Measurements from ENCODE around the gene EHBP1.

Gene EHBP1

DNA sequence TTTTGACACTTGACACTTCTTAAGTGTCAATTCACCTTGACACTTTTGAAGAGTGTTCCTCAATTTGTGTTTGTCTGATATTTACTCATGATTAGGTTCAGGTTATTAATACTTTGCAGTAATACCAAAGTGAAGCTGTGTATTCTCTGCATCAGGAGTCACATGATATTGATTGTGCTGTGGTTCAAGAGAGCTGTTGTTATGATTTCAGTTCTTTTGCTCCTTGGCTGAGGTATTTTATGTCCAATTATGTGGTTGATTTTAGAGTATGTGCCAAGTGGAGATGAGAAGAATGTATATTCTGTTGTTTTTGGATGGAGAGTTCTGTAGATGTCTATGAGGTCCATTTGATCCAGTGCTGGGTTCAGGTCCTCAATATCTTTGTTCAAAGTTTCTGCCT lies 17.2 kb downstream of the EHBP1 start:
- Histone ChIP-seq H3K27ac (ENCODE audit: low read depth, low read length, poor library complexity, severe bottlenecking) (no peak overlapping the region), H4K20me1 (ENCODE audit: insufficient read depth, low read length) (no peaks in the 10 kb centered on the region), H3K4me3 (ENCODE audit: low read depth, low read length, poor library complexity, severe bottlenecking) (no peak overlapping the region), H3K9me3 (ENCODE audit: low read length) (no peaks in the 10 kb centered on the region), H3K4me2 (ENCODE audit: low read length) (no peak overlapping the region), H2AFZ (ENCODE audit: low read length) (no peak overlapping the region), H3F3A (ENCODE audit: insufficient read depth, low read length) (no peaks in the 10 kb centered on the region), H3K79me2 (ENCODE audit: insufficient read depth, low read length) (no peaks in the 10 kb centered on the region), H3K36me3 (ENCODE audit: insufficient read depth, low read length) (peaks cover 5% of the 10 kb centered on the region; the same call in 1 of the 2 replicates), H3K9me2 (ENCODE audit: low read depth, low read length) (no peaks in the 10 kb centered on the region), H3K27me3 (ENCODE audit: insufficient read depth, low read length) (no peaks in the 10 kb centered on the region), H3K9ac (ENCODE audit: low read length) (no peak overlapping the region), H3K4me1 (ENCODE audit: insufficient read depth, low read length, severe bottlenecking) (no peaks in the 10 kb centered on the region)
- TF ChIP-seq, protein P1, sequence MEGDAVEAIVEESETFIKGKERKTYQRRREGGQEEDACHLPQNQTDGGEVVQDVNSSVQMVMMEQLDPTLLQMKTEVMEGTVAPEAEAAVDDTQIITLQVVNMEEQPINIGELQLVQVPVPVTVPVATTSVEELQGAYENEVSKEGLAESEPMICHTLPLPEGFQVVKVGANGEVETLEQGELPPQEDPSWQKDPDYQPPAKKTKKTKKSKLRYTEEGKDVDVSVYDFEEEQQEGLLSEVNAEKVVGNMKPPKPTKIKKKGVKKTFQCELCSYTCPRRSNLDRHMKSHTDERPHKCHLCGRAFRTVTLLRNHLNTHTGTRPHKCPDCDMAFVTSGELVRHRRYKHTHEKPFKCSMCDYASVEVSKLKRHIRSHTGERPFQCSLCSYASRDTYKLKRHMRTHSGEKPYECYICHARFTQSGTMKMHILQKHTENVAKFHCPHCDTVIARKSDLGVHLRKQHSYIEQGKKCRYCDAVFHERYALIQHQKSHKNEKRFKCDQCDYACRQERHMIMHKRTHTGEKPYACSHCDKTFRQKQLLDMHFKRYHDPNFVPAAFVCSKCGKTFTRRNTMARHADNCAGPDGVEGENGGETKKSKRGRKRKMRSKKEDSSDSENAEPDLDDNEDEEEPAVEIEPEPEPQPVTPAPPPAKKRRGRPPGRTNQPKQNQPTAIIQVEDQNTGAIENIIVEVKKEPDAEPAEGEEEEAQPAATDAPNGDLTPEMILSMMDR (IDR thresholded peaks at IDR 0.05; ENCODE audit: low read length) = no peak
- TF ChIP-seq EZH2 (IDR thresholded peaks at IDR 0.05; ENCODE audit: borderline replicate concordance, low read length) = no peak

DNA sequence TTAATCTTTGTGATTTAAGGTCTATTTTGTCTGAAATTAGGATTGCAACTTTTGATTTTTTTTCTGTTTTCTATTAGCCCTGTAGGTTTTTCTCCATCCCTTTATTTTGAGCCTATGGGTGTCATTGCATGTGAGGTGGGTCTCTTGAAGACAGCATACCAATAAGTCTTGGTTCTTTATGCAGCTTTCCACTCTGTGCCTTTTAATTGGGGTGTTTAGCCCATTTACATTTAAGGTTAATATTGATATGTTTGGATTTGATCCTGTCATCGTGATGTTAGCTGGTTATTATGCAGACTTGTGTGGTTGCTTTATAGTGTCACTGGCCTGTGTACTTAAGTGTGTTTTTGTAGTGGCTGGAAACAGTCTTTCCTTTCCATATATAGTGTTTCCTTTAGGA lies 17.7 kb downstream of the EHBP1 start:
- H3K9me2 ChIP-seq (ENCODE audit: low read depth, low read length) = no peaks in the 10 kb centered on the region
- H3K27ac ChIP-seq (ENCODE audit: low read depth, low read length, poor library complexity, severe bottlenecking) = no peak overlapping the region
- H3K36me3 ChIP-seq (ENCODE audit: insufficient read depth, low read length) = peaks cover 5% of the 10 kb centered on the region; the same call in 1 of the 2 replicates
- no peaks in the 10 kb centered on the region for H3K4me1 ChIP-seq (ENCODE audit: insufficient read depth, low read length, severe bottlenecking)
- H3K9me3 ChIP-seq (ENCODE audit: low read length) = no peaks in the 10 kb centered on the region
- TF ChIP-seq, protein P1 (IDR thresholded peaks at IDR 0.05; ENCODE audit: low read length) = no peak
- no peak for TF ChIP-seq EZH2 (IDR thresholded peaks at IDR 0.05; ENCODE audit: borderline replicate concordance, low read length)
- no peak overlapping the region for H2AFZ ChIP-seq (ENCODE audit: low read length)
- H4K20me1 ChIP-seq (ENCODE audit: insufficient read depth, low read length) = no peaks in the 10 kb centered on the region
- H3F3A ChIP-seq (ENCODE audit: insufficient read depth, low read length) = no peaks in the 10 kb centered on the region
- H3K79me2 ChIP-seq (ENCODE audit: insufficient read depth, low read length) = no peaks in the 10 kb centered on the region
- no peak overlapping the region for H3K4me3 ChIP-seq (ENCODE audit: low read depth, low read length, poor library complexity, severe bottlenecking)
- H3K4me2 ChIP-seq (ENCODE audit: low read length) = no peak overlapping the region
- H3K9ac ChIP-seq (ENCODE audit: low read length) = no peak overlapping the region
- H3K27me3 ChIP-seq (ENCODE audit: insufficient read depth, low read length) = no peaks in the 10 kb centered on the region

DNA sequence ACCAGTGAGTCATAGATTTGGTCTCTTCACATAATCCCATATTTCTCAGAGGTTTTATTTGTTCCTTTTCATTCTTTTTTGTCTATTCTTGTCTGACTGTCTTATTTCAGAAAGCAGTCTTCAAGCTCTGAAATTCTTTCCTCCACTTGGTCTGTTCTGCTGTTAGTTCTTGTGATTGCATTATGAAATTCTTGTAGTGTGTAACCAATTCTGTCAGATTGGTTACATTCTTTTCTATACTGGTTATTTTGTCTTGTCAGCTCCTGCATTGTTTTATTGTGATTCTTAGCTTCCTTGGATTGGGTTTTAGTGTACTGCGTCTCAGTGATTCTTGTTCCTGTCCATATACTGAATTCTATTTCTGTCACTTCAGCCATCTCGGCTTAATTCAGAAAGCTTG lies 18.6 kb downstream of the EHBP1 start:
- no peaks in the 10 kb centered on the region for H3F3A ChIP-seq (ENCODE audit: insufficient read depth, low read length)
- no peaks in the 10 kb centered on the region for H4K20me1 ChIP-seq (ENCODE audit: insufficient read depth, low read length)
- H3K4me2 ChIP-seq (ENCODE audit: low read length) = no peak overlapping the region
- no peaks in the 10 kb centered on the region for H3K4me1 ChIP-seq (ENCODE audit: insufficient read depth, low read length, severe bottlenecking)
- no peak overlapping the region for H3K4me3 ChIP-seq (ENCODE audit: low read depth, low read length, poor library complexity, severe bottlenecking)
- no peaks in the 10 kb centered on the region for H3K79me2 ChIP-seq (ENCODE audit: insufficient read depth, low read length)
- H3K27me3 ChIP-seq (ENCODE audit: insufficient read depth, low read length) = no peaks in the 10 kb centered on the region
- no peaks in the 10 kb centered on the region for H3K9me2 ChIP-seq (ENCODE audit: low read depth, low read length)
- H3K27ac ChIP-seq (ENCODE audit: low read depth, low read length, poor library complexity, severe bottlenecking) = no peak overlapping the region
- TF ChIP-seq, protein P1 (IDR thresholded peaks at IDR 0.05; ENCODE audit: low read length) = no peak
- TF ChIP-seq EZH2 (IDR thresholded peaks at IDR 0.05; ENCODE audit: borderline replicate concordance, low read length) = no peak
- no peak overlapping the region for H2AFZ ChIP-seq (ENCODE audit: low read length)
- no peak overlapping the region for H3K9ac ChIP-seq (ENCODE audit: low read length)
- peaks cover 3% of the 10 kb centered on the region; the same call in 1 of the 2 replicates for H3K36me3 ChIP-seq (ENCODE audit: insufficient read depth, low read length)
- no peaks in the 10 kb centered on the region for H3K9me3 ChIP-seq (ENCODE audit: low read length)
